SK-N-MC (cell line): ENCODE measurements around the gene CUX1.

Experiments
- EZH2 ChIP-seq: fragments of 200-600 bp; sonication (generic); IDR thresholded peaks from one replicate; pipeline ENCODE4 v1.6.1; 2017; ENCODE audit warnings: antibody characterized with exemption
- POLR2AphosphoS5 ChIP-seq: IDR thresholded peaks from 2 replicates; pipeline ENCODE4 v1.6.1; 2012; ENCODE audit warnings: mild to moderate bottlenecking, low read depth, low read length, borderline replicate concordance

DNA sequence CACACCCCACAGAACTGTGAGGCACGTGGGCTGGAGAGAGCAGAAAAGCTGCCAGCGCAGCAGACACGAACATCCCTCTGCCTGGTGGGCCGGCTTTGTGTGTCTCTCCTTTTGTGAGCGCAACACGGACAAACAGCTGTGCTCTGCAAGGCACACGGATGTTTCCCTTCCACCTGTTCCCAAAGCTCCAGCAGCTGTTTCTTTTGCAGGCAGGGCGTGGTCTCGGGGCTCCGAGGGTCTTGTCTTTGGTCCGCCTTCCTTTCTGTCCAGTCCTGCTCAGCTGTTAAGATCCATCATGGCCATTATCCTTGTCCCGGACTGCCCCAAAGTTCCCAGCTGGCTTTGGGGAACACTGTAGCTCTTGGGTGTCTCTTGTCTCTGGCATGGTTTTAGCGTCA, 436.5 kb downstream of the CUX1 start:
- TF ChIP-seq EZH2, result no peak
- no peak for TF ChIP-seq POLR2AphosphoS5
